K562 (cell line): ENCODE data around the gene FTH1. TPM values are rescaled to one million over a fixed set of nuclear protein-coding genes. Genes with fewer than 3 reads are reported as not detected.

Source experiments
- BMI1 ChIP-seq: fragments of 150-350 bp; IDR thresholded peaks from 2 replicates; pipeline ENCODE4 v1.6.1; 2014; ENCODE audit warnings: low read length
- CEBPG ChIP-seq, 3 experiments: fragments of 200-800 bp in 1 of 3; sonication (Bioruptor generic) in 1 of 3; sonication (generic) in 1 of 3; formaldehyde crosslinking in 1 of 3; IDR thresholded peaks in 2 of 3; conservative IDR thresholded peaks in 1 of 3; 2 replicates each; pipeline versions ENCODE4 v1.6.1 to v1.8.0; 2016 to 2022; ENCODE audit warnings: missing compliant biosample characterization in 2 of 3, missing genetic modification characterization in 2 of 3, mild to moderate bottlenecking in 1 of 3, missing genetic modification reagents in 1 of 3
- CHD4 ChIP-seq: fragments of 200-600 bp; sonication (generic); IDR thresholded peaks from 3 replicates; pipeline ENCODE4 v1.6.1; 2012; ENCODE audit warnings: low read depth, mild to moderate bottlenecking, mixed read lengths, low read length, inconsistent platforms; ENCODE audit not compliant: insufficient read depth, insufficient replicate concordance, poor library complexity, severe bottlenecking
- DNMT1 ChIP-seq: fragments of 450-650 bp; IDR thresholded peaks from 2 replicates; pipeline ENCODE4 v1.6.1; 2016; ENCODE audit warnings: antibody characterized with exemption, mild to moderate bottlenecking
- E2F5 ChIP-seq: sonication (generic); formaldehyde crosslinking; IDR thresholded peaks from 2 replicates; pipeline ENCODE4 v1.8.0; 2022; ENCODE audit warnings: mild to moderate bottlenecking, missing genetic modification reagents
- ELF2 ChIP-seq: fragments of 250-450 bp; sonication (Bioruptor Pico); IDR thresholded peaks from 2 replicates; pipeline ENCODE4 v1.5.0; 2021; ENCODE audit warnings: mild to moderate bottlenecking
- EP300 ChIP-seq: IDR thresholded peaks from 2 replicates; pipeline ENCODE4 v1.6.1; 2012; ENCODE audit warnings: low read length, improper control_type of control experiment
- ESRRA ChIP-seq: fragments of 450-650 bp; IDR thresholded peaks from 2 replicates; pipeline ENCODE4 v1.6.1; 2014; ENCODE audit warnings: low read depth, mild to moderate bottlenecking, moderate library complexity, borderline replicate concordance
- HDAC3 ChIP-seq: fragments of 450-650 bp; IDR thresholded peaks from 2 replicates; pipeline ENCODE4 v1.6.1; 2018; ENCODE audit warnings: borderline replicate concordance, mild to moderate bottlenecking, moderate library complexity; ENCODE audit not compliant: partially characterized antibody
- HDAC6 ChIP-seq: IDR thresholded peaks from 2 replicates; pipeline ENCODE4 v1.6.1; 2012; ENCODE audit warnings: low read depth, mild to moderate bottlenecking, control low read depth, inconsistent platforms, low read length, moderate library complexity
- HLTF ChIP-seq: fragments of 450-650 bp; IDR thresholded peaks from 2 replicates; pipeline ENCODE4 v1.6.1; 2016
- MAFK ChIP-seq: IDR thresholded peaks from 2 replicates; pipeline ENCODE4 v1.6.1; 2011; ENCODE audit warnings: low read length, improper control_type of control experiment
- MEIS2 ChIP-seq: fragments of 450-650 bp; IDR thresholded peaks from 2 replicates; pipeline ENCODE4 v1.6.1; 2014; ENCODE audit warnings: mild to moderate bottlenecking; ENCODE audit not compliant: partially characterized antibody
- NCOA2 ChIP-seq, 2 experiments: fragments of 450-650 bp; IDR thresholded peaks; 2 replicates each; pipeline ENCODE4 v1.6.1; 2018; ENCODE audit warnings: mild to moderate bottlenecking in 2 of 2, moderate library complexity in 1 of 2; ENCODE audit not compliant: partially characterized antibody in 2 of 2
- NR0B1 ChIP-seq: fragments of 450-650 bp; IDR thresholded peaks from one replicate; pipeline ENCODE4 v1.6.1; 2018; ENCODE audit warnings: mild to moderate bottlenecking, moderate library complexity; ENCODE audit not compliant: partially characterized antibody
- PHB2 ChIP-seq: fragments of 450-650 bp; IDR thresholded peaks from 2 replicates; pipeline ENCODE4 v1.6.1; 2017; ENCODE audit warnings: low read depth
- RFX1 ChIP-seq: fragments of 450-650 bp; IDR thresholded peaks from 2 replicates; pipeline ENCODE4 v1.6.1; 2016; ENCODE audit warnings: mild to moderate bottlenecking, moderate library complexity
- RNF2 ChIP-seq: sonication (generic); IDR thresholded peaks from 2 replicates; pipeline ENCODE4 v1.6.1; 2016
- ZBTB26 ChIP-seq: fragments of 450-650 bp; formaldehyde crosslinking; IDR thresholded peaks from 2 replicates; pipeline ENCODE4 v1.4.0; 2022; ENCODE audit warnings: missing genetic modification characterization
- ZNF184 ChIP-seq: sonication (generic); formaldehyde crosslinking; IDR thresholded peaks from 2 replicates; pipeline ENCODE4 v1.5.0; 2020; ENCODE audit warnings: missing genetic modification reagents
- ZNF316 ChIP-seq: fragments of 450-650 bp; IDR thresholded peaks from 2 replicates; pipeline ENCODE4 v1.6.1; 2016
- polyA plus RNA-seq, 8 experiments: library from polyadenylated mRNA; depleted of rRNA in 4 of 8; stranded (reverse) in 5 of 8; unstranded in 3 of 8; fragments of >200 nt; fragmentation: Nextera tagmentation in 2 of 8; fragmentation: Illumina TruSeq in 1 of 8; extraction: Ambion mirVana in 2 of 8; extraction: Trizol in 1 of 8; gene quantifications; 2 replicates each; pipeline versions ENCODE4 v1.2.1 to v1.2.3, GENCODE V29; 2011 to 2014; ENCODE audit warnings: inconsistent platforms in 1 of 8, missing spikeins in 1 of 8
- total RNA-seq, 7 experiments: library from RNA; depleted of rRNA in 6 of 7; stranded (reverse); fragments of >200 nt in 6 of 7; fragmentation: Illumina TruSeq in 2 of 7; extraction: Trizol in 2 of 7; gene quantifications; 2 replicates each; pipeline versions ENCODE4 v1.2.1 to v1.2.3, GENCODE V29; 2011 to 2021; ENCODE audit warnings: low replicate concordance in 1 of 7
- TF ChIP-seq, protein P1 (sequence below): fragments of 150-350 bp; IDR thresholded peaks from 2 replicates; pipeline ENCODE4 v1.6.1; 2014; ENCODE audit warnings: low read depth, mild to moderate bottlenecking, low read length, borderline replicate concordance

FTH1 gene
- total and polyA plus RNA-seq, 9 of the 15 experiments (the other 6 are each of a cell fraction or from before 2014, with no cell fraction given): 370 to 3,146 (median 802) TPM

GRCh38 chr11:61967116-61967923 is at the start of gene FTH1 (continued):
- TF ChIP-seq CEBPG (CRISPR knock-in tag; IDR thresholded peaks at IDR 0.05): no peak
- no peak for TF ChIP-seq CEBPG (tag; conservative IDR thresholded peaks at IDR 0.05 in 1 of 2, IDR thresholded peaks at IDR 0.05 in 1 of 2)
- TF ChIP-seq EP300: peak; percentile 54
- TF ChIP-seq ZNF184 (CRISPR knock-in tag): no peak
- no peak for TF ChIP-seq MAFK
- TF ChIP-seq HLTF: no peak
- TF ChIP-seq RFX1: peak; percentile 32; the same call in 1 of the 2 replicates
- no peak for TF ChIP-seq MEIS2
- no peak for TF ChIP-seq BMI1
- TF ChIP-seq HDAC6: no peak
- no peak for TF ChIP-seq NCOA2 (IDR thresholded peaks at IDR 0.05; ENCODE audit: partially characterized antibody in 2 of 2)
- TF ChIP-seq RNF2: peak; percentile 90
- TF ChIP-seq DNMT1: no peak
- peak; percentile 55; the same call in 1 of the 2 replicates for TF ChIP-seq ESRRA
- no peak for TF ChIP-seq ELF2 (CRISPR knock-in tag)
- no peak for TF ChIP-seq ZBTB26 (CRISPR knock-in tag)
- TF ChIP-seq HDAC3: no peak
- TF ChIP-seq ZNF316: no peak
- TF ChIP-seq E2F5: peak; percentile 93
- no peak for TF ChIP-seq CHD4
- TF ChIP-seq, protein P1, sequence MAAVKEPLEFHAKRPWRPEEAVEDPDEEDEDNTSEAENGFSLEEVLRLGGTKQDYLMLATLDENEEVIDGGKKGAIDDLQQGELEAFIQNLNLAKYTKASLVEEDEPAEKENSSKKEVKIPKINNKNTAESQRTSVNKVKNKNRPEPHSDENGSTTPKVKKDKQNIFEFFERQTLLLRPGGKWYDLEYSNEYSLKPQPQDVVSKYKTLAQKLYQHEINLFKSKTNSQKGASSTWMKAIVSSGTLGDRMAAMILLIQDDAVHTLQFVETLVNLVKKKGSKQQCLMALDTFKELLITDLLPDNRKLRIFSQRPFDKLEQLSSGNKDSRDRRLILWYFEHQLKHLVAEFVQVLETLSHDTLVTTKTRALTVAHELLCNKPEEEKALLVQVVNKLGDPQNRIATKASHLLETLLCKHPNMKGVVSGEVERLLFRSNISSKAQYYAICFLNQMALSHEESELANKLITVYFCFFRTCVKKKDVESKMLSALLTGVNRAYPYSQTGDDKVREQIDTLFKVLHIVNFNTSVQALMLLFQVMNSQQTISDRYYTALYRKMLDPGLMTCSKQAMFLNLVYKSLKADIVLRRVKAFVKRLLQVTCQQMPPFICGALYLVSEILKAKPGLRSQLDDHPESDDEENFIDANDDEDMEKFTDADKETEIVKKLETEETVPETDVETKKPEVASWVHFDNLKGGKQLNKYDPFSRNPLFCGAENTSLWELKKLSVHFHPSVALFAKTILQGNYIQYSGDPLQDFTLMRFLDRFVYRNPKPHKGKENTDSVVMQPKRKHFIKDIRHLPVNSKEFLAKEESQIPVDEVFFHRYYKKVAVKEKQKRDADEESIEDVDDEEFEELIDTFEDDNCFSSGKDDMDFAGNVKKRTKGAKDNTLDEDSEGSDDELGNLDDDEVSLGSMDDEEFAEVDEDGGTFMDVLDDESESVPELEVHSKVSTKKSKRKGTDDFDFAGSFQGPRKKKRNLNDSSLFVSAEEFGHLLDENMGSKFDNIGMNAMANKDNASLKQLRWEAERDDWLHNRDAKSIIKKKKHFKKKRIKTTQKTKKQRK: no peak
- no peak for TF ChIP-seq PHB2
- no peak for TF ChIP-seq NR0B1
